Thoracic aorta (tissue), 2 donors: Measurements from ENCODE around the gene GNAS-AS1. TPM values are rescaled to one million over a fixed set of nuclear protein-coding genes. Genes with fewer than 3 reads are reported as not detected.

ENCODE experiments used
- ATAC-seq: fragments of 150-250 bp; one replicate; pipeline ENCODE4 v1.8.0; 2017; ENCODE audit warnings: low read depth; ENCODE audit not compliant: insufficient number of reproducible peaks, low FRiP score
- DNase-seq: peaks from one replicate; pipeline ENCODE4 v3.0.0-alpha.2; 2020; ENCODE audit warnings: low spot score
- H3K27ac ChIP-seq, 2 donors: fragments of 200-600 bp; sonication (generic); 1 replicate in 1 of 2; 2 replicates in 1 of 2; pipeline ENCODE4 v1.5.1; 2016; ENCODE audit warnings: mild to moderate bottlenecking in 2 of 2, moderate library complexity in 2 of 2
- H3K27me3 ChIP-seq: fragments of 200-600 bp; sonication (generic); replicated peaks from 2 replicates; pipeline ENCODE4 v1.6.0; 2016; ENCODE audit warnings: mild to moderate bottlenecking; ENCODE audit not compliant: insufficient read depth
- H3K36me3 ChIP-seq: fragments of 200-600 bp; sonication (generic); one replicate; pipeline ENCODE4 v1.5.1; 2016
- H3K4me1 ChIP-seq, 2 donors: fragments of 200-600 bp; sonication (generic); 1 replicate in 1 of 2; 2 replicates in 1 of 2; pipeline versions ENCODE4 v1.5.1 to v1.6.0; 2016; ENCODE audit warnings: low read depth in 2 of 2, mild to moderate bottlenecking in 1 of 2; ENCODE audit not compliant: control insufficient read depth in 1 of 2
- H3K4me3 ChIP-seq: fragments of 200-600 bp; sonication (generic); 2 replicates; pipeline ENCODE4 v1.5.1; 2016; ENCODE audit warnings: mild to moderate bottlenecking
- H3K9me3 ChIP-seq: fragments of 200-600 bp; sonication (generic); 2 replicates; pipeline ENCODE4 v1.5.1; 2016
- CTCF ChIP-seq: fragments of 200-600 bp; sonication (generic); IDR thresholded peaks from one replicate; pipeline ENCODE4 v1.5.1; 2019; ENCODE audit warnings: antibody characterized with exemption
- total RNA-seq, 2 donors: library from RNA; depleted of rRNA; stranded (reverse); fragments of >200 nt; gene quantifications; one replicate each; pipeline versions ENCODE4 v1.1.0 to v1.2.3, GENCODE V29; 2016

Gene GNAS-AS1
- total RNA-seq, 2 donors from 2014 or later, result 0.21 to 0.81 TPM

- no peak for DNase-seq
- Histone ChIP-seq H3K36me3 (no peaks in the 10 kb centered on the region), H3K27me3 (no peaks in the 10 kb centered on the region), H3K4me3 (no peak overlapping the region), H3K9me3 (no peaks in the 10 kb centered on the region), H3K27ac (no peak overlapping the region), H3K4me1 (no peaks in the 10 kb centered on the region)
- ATAC-seq, result no peak
- TF ChIP-seq CTCF, result no peak
Observed at GRCh38 chr20:58816051-58816450, 34.7 kb downstream of the GNAS-AS1 start.

GRCh38 chr20:58815448-58815847, 35.3 kb downstream of the GNAS-AS1 start:
- TF ChIP-seq CTCF, result no peak
- Histone ChIP-seq H3K4me1 (no peaks in the 10 kb centered on the region), H3K36me3 (no peaks in the 10 kb centered on the region), H3K9me3 (no peaks in the 10 kb centered on the region), H3K27me3 (no peaks in the 10 kb centered on the region), H3K27ac (no peak overlapping the region), H3K4me3 (no peak overlapping the region)
- ATAC-seq, result no peak
- DNase-seq, result no peak

- no peaks in the 10 kb centered on the region for H3K27me3 ChIP-seq
- no peaks in the 10 kb centered on the region for H3K36me3 ChIP-seq
- TF ChIP-seq CTCF, result no peak
- H3K4me3 ChIP-seq, result no peak overlapping the region
- H3K4me1 ChIP-seq, result no peaks in the 10 kb centered on the region
- H3K9me3 ChIP-seq, result no peaks in the 10 kb centered on the region
- ATAC-seq (no peak), DNase-seq (no peak)
- no peak overlapping the region for H3K27ac ChIP-seq
Observed at GRCh38 chr20:58813369-58813768, 37.3 kb downstream of the GNAS-AS1 start.

GRCh38 chr20:58811334-58811733, 39.4 kb downstream of the GNAS-AS1 start:
- TF ChIP-seq CTCF, result no peak
- H3K4me1 ChIP-seq, result no peaks in the 10 kb centered on the region

GRCh38 chr20:58810879-58811250, 39.8 kb downstream of the GNAS-AS1 start:
- H3K36me3 ChIP-seq, result no peaks in the 10 kb centered on the region
- no peaks in the 10 kb centered on the region for H3K4me1 ChIP-seq
- no peaks in the 10 kb centered on the region for H3K27me3 ChIP-seq
- no peak for ATAC-seq
- no peak overlapping the region for H3K27ac ChIP-seq
- no peak overlapping the region for H3K4me3 ChIP-seq
- H3K9me3 ChIP-seq, result no peaks in the 10 kb centered on the region
- no peak for DNase-seq
- no peak for TF ChIP-seq CTCF

More at GRCh38 chr20:58811334-58811733, 39.4 kb downstream of the GNAS-AS1 start:
- Histone ChIP-seq H3K9me3 (no peaks in the 10 kb centered on the region), H3K4me3 (no peak overlapping the region), H3K36me3 (no peaks in the 10 kb centered on the region), H3K27me3 (no peaks in the 10 kb centered on the region), H3K27ac (no peak overlapping the region)
- no peak for DNase-seq
- no peak for ATAC-seq
